ENCODE results near the gene RAB7A. TPM values are rescaled to one million over a fixed set of nuclear protein-coding genes. Genes with fewer than 3 reads are reported as not detected.

The RAB7A gene
- total RNA-seq, 1 experiment from 2014 or later: 233 TPM

- no peaks in the 10 kb centered on the region for H3K36me3 ChIP-seq (ENCODE audit: control insufficient read depth in 1 of 2, insufficient read depth in 2 of 2, low read length in 2 of 2)
- peak overlapping the region; percentile 25; the same call in 1 of the 2 replicates for H3K4me2 ChIP-seq (ENCODE audit: low read length)
- no peaks in the 10 kb centered on the region for H3K9me2 ChIP-seq (ENCODE audit: insufficient read depth)
- no peak overlapping the region for H3K27ac ChIP-seq (ENCODE audit: low read depth, low read length)
- no TSS peak for BruUV-seq (replicated peaks)
- no peak overlapping the region for H2AFZ ChIP-seq (ENCODE audit: low read depth, low read length, poor library complexity, severe bottlenecking)
- intact Hi-C loops (cut with micrococcal nuclease): loop anchor here (5.0 kb wide), 1 partner anchor 42 kb away; the partner anchor contains the start of gene RAB7A
- no peaks in the 10 kb centered on the region for H3K9me3 ChIP-seq (ENCODE audit: control insufficient read depth in 1 of 2, insufficient read depth in 1 of 2, low read depth in 1 of 2, low read length in 2 of 2)
- DNase-seq (ENCODE audit: low read depth, low spot score) (no peak), ATAC-seq (no peak)
- no peaks in the 10 kb centered on the region for H3K79me2 ChIP-seq (ENCODE audit: insufficient read depth, low read length)
- H3K4me3 ChIP-seq (replicated peaks in 1 of 2; ENCODE audit: low read depth in 1 of 2, low read length in 2 of 2): no peak overlapping the region
- ChIA-PET POLR2A (interaction anchor here (0.7 kb wide), 1 partner anchor 264 kb away, joined by 3 read pairs; no protein-coding TSS in a partner anchor), CTCF (no interaction called here), RAD21 (ENCODE audit: low non-redundant PET in 1 of 2, low total read pairs in 2 of 2, uncharacterized antibody in 2 of 2, unreplicated experiment in 2 of 2) (no interaction called here)
- H3K27me3 ChIP-seq (ENCODE audit: insufficient read depth, low read length): no peaks in the 10 kb centered on the region
- TF ChIP-seq, protein P1, sequence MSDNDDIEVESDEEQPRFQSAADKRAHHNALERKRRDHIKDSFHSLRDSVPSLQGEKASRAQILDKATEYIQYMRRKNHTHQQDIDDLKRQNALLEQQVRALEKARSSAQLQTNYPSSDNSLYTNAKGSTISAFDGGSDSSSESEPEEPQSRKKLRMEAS (IDR thresholded peaks at IDR 0.05): no peak
- TF ChIP-seq CBX3 (IDR thresholded peaks at IDR 0.05; ENCODE audit: low read depth) (no peak), REST (IDR thresholded peaks at IDR 0.05; ENCODE audit: low read depth) (no peak), POLR2A (IDR thresholded peaks at IDR 0.05; ENCODE audit: borderline replicate concordance, extremely low read depth, insufficient read depth, insufficient read length) (no peak), ATF3 (IDR thresholded peaks at IDR 0.05) (no peak), ZFX (IDR thresholded peaks at IDR 0.05) (no peak)
- H3K9ac ChIP-seq (ENCODE audit: low read length): no peak overlapping the region
- no peaks in the 10 kb centered on the region for H4K20me1 ChIP-seq (ENCODE audit: insufficient read depth)
- peaks cover 7 to 27% of the 10 kb centered on the region in 2 experiments; a peak in 3 of 4 replicates for H3K4me1 ChIP-seq (ENCODE audit: control insufficient read depth in 1 of 2, insufficient read depth in 2 of 2, low read length in 2 of 2)
Observed at GRCh38 chr3:128684986-128685726, 40.8 kb upstream of the RAB7A start.

All from HCT116 (cell line).